Stimulated activated CD8-positive, alpha-beta memory T cell treated with anti-CD3 and anti-CD28 coated beads, Interleukin-15, amount 100 ng/mL, for 4 hours (primary cell): ENCODE results near the gene RCSD1.
"Not testable (repeated sequence)": the region's sequence is repeated elsewhere in the genome, so short reads cannot be mapped to it uniquely, and the experiment has no call there.

Experiments used
- DNase-seq, 2 donors: peaks; one replicate each; pipeline ENCODE4 v3.0.0-alpha.2; 2020; ENCODE audit warnings: low read depth in 2 of 2

The RCSD1 gene, protein sequence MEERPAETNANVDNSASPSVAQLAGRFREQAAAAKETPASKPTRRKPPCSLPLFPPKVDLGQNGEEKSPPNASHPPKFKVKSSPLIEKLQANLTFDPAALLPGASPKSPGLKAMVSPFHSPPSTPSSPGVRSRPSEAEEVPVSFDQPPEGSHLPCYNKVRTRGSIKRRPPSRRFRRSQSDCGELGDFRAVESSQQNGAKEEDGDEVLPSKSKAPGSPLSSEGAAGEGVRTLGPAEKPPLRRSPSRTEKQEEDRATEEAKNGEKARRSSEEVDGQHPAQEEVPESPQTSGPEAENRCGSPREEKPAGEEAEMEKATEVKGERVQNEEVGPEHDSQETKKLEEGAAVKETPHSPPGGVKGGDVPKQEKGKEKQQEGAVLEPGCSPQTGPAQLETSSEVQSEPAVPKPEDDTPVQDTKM

DNA sequence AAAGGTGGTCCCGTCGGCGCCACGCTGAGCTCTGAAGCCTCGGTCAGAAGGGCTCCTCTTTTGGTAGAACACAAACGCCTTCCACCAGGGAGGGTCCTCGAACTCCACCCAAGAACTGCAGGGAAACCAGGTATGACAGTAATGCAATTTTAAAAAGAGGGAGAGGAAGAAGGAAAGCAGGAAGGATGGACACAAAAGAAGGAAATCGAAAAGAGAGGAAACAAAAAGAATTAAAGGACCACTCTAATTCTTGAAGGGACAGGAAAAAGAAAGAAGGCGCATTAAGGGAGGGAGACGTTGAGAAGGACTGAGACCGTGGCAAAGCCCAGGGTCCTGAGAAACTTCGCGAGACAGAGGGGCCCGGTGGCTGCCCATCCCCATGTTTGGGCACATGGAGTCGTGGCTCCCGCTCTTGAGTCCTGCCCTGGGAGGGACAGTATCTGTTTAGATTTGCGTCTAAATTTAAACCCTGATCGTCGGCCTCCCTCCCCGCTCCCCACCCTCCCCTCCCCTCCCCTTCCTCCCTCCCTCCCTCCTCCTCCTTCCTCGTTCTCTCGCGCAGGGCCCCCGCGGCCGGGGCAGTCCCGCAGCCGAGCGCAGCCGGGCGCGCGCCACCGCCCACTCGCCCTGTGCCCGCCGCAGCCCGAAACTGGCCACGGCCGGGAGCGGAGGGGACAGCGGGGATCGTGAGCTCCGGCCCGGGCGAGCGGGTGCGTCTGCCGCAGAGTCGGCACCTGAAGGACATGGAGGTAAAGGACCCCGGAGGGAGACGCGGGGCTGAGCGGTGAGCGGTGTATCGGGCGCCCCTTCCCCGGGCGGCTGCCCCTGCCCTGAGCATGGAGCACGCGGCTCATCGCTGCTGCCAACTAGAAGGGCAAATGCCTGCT, at the start of gene RCSD1:
Gene RCSD1 (plus strand): TSS at position 552 of the 887 bp plus-strand sequence. CDS start 192 bp downstream, at position 744.
- DNase-seq: peak in 1 of 2 donors; percentile 43

DNA sequence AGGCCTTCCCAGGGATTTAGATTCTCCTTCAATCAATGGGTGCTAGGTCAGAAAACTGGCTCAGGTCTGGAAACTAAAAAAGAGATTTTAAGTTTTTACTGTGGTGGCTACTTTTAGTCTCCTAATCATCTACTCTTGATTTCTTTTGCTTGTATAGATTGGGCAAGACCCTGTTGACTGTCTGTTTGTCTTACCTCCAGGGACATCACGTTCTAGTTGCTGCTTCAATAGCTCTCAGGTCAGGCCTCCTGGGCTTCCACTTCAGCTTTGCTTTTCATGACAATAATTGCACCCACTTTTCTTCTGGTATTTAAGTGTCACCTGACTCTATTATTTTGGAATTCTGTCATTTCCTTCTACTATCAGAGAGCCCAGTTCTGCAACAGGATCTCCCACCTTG, 48.0 kb upstream of the RCSD1 start:
- DNase-seq: no peak

DNA sequence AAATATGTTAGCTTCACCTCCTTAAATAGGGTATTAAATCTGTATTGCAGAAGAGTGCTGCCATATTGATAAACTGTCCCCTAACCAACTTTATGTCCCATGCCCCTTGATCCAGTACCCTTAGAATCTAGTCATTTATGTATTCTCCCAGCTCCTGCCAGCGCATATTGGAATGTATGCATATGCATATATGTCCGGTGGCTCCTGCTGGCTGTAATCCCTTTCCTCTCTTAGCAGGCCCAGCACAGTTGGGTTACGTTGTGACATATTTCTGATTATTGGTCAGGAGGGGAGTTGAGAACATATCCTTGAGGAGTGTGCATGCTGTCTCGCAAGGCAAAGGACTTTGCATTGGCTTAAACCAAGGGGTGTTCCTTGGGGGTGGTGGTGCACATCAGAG, 47.3 kb upstream of the RCSD1 start:
- no peak for DNase-seq

DNA sequence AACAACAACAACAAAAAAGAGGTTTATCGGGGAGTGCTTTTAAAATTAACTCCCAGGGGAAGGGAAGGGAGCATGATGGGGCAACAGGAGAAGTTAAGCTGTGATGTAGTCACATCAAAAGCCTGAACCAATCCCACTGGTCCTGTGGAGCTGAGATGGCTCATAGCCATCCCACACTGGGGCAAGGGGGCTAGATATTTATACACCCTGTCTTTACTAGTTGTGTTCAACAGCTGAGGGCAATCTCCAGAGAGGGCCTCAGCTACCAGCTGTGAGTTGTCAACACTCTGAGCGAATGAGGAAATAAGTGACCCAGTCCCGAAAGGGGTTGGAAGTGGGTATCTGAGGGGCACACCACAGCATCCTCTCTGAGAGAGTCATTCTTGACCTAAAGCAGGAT, 45.5 kb upstream of the RCSD1 start:
- no peak for DNase-seq

DNA sequence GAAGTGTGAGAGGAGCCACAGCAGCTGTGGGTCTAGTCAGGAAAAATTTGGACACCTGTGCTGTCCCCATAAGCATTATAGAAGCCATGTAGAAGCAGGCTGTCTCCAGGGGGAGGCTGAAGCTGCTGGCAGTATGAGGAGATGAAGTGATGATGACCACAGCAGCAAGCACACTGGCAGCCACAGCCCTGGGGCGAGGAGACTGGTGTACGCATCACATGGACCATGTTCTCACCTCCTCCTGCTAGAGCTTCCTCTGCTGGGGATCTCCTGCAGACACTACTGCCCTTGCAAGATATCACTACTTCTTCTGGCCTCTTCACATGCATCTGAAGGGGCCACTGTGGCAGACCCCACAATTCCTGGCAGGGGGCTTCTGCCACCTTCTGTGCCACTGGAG, 42.7 kb upstream of the RCSD1 start:
- DNase-seq: no peak

DNA sequence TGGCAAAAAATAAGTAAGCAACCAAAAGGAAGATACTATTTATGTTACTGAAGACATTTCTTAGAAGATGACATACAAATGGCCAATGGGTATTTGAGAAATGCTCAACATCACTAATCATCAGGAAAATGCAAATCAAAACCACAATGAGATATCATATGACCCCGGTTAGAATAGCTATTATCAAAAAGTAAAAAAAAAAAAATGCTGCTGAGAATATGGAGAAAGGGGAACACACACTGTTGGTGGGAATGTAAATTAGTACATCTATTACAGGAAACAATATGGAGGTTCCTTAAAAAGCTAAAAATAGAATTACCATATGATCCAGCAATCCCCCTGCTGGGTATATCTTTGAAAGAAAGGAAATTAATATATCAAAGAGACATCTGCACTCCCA, 42.2 kb upstream of the RCSD1 start:
- DNase-seq: no peak

DNA sequence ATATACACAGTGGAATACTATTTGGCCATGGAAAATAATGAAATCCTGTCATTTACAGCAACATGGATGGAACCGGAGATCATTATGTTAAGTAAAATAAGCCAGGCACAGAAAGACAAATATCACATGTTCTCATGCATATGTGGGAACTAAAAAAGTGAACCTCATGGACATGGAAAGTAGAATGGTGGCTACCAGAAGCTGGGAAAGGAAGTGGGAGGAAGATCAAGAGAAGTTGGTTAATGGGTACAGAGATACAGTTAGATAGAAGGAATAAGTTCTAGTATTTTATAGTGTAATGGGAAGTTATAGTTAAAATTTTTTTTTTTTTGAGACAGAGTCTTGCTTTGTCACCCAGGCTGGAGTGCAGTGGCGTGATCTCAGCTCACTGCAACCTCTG, 41.7 kb upstream of the RCSD1 start:
- no peak for DNase-seq

DNA sequence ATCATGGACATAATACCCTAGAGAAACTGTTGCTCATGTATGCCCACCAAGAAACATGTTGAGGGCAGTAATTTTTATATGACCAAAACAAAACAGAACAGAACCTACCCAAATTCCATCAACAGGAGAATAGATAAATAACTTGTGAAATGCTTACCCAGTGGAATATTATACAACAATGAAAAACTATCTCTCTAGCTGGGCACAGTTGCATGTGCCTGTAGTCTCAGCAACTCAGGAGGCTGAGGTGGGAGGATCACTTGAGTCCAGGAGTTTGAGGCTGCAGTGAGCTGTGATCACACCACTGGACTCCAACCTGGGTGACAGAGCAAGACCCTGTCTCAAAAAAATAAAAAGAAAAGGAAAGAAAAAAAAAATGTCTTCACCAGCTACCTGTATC, 37.6 kb upstream of the RCSD1 start:
- DNase-seq: no peak

DNA sequence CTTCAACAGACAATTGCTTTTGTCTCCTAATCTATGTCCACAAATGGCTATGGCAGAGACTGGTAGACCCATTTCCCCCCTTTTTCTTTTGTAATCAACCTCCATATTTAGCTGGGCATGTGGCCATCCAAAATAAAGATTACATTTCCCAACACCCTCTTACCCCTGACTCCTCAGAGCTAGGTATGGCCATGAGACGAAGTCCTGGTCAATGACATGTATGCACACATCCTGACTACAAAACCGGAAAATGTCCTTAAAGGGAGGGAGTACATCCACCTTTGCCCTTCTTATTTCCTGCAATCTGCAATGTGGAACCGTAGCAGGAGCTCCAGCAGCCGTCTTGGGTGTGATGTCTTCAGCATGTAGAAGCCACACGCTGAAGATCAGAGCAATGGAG, 36.2 kb upstream of the RCSD1 start:
- no peak for DNase-seq

DNA sequence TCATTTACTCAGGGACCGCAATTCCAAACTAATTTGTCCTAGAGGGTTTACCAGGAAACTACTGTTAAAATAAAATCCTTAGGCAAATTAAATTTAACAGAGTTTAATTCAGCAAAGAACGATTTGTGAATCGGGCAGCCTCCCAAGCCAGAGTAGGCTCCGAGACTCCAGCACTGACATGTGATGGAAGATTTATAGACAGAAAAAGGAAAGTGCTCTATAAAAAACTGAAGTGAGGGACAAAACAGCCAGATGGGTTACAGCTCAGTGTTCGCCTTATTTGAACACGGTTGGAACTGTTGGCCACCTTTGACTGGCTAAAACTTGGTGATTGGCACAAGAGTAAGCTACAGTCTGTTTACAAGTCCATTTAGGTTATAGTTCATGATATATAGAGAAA, 35.2 kb upstream of the RCSD1 start:
- DNase-seq: no peak

DNA sequence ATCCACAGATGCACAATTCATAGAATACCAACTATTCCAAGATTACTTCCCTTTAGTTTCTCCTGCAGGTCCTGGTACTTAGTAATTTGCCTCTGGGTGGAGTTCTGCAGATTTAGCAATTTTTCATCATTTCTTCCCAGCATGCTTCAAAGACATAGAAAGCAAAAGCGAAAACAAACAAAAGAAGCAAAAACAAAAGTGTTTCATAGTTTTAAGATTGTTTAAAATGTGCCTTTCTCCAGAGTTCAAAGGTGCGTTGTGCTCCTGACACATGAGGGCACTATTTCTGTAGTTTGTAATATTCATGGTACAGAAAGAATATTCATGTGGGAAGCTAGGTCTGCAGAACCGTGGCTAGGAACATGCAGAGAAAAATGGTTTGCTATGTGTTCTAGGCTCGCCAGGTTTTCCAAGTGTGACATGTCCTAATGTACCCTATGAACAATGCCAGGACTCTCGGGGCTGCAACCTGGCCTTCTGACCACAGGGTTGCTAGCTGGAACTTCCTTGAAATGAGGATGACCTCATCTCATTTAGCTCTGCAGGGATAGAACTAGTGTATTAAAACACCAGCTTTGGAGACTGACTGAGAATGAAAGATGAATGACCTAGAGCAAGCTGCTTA, 30.0 kb upstream of the RCSD1 start:
- DNase-seq: no peak

DNA sequence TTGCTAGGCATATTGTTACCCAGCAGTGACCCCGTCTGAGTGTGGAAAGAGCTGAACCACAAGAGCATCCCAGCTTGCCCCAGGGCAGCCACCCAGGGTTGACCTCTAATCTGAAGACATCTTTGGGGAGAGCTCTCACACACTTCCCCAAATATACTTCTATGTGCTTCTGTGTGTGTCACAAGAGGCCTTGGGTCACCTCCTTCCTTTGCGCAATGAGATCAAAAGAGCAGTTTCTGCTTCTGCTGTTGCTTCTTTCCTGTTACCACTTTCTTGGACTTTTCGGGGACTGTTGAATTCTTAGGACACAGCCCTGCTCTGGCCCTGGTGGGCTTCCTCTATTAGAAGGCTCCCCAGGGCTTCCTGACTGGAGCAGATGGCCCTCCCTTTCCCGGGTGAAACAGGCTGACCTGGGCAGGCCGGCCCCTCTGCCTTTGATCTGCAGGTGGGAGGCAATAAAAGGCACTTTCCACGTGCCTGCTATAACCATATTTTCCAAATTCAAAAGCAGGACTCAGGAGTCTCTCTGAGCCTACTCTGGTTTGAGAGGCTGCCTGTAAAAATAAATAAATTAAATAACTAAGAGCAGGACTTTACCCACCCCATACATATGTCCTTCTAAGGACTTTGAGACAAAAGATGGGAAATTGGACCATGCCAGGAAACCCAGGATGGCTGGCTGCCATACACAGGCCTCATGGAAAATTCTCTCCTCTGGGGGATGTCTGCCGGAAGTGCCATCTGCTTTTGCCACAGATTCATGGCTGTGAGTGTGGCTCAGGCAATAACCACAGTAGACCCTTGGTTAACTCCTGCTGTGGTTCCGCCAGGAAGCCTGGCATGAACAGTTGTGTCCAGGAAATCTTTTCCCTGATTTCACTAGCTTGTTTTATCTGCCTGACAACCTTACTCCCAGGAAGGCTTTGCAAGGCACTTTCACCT, 28.3 kb upstream of the RCSD1 start:
- no peak for DNase-seq

DNA sequence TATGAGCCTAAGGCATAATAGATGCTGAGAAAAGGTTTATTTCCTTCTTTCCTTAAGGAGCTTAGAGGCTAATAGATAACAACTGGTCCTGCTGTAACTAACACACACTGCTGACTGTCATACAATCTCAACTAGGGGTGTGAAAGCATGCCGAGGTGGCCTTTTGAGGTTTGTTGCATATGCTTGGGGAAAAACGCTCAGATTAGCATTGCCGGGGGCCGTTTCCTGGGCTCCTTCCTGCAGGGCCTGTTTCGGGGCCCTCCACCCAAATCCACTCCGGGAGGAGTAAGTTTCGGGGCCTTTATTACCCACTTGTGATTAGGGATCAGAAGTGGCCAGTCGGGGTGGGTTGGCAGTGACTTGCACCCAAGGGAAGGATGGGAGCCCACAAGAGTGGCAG, 27.2 kb upstream of the RCSD1 start:
- no peak for DNase-seq

DNA sequence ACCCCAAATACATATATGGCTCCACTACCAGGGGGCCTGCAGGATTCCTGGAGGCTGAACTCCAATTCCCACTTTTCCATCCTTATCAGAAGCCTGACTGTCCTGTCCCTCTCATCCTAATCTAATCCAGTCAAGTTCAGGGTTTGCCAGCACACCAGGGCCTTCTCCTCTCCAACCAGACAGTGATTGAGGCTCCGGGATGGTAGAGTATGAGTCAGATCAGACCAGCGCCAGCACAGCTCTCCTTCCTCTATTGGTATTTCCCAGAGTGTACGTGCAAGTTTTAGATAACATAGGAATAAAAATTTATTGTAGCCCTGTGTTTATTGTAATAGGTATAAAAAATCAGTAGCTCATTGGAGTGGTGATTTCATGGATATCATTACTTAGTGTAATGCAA, 24.5 kb upstream of the RCSD1 start:
- DNase-seq: no peak

DNA sequence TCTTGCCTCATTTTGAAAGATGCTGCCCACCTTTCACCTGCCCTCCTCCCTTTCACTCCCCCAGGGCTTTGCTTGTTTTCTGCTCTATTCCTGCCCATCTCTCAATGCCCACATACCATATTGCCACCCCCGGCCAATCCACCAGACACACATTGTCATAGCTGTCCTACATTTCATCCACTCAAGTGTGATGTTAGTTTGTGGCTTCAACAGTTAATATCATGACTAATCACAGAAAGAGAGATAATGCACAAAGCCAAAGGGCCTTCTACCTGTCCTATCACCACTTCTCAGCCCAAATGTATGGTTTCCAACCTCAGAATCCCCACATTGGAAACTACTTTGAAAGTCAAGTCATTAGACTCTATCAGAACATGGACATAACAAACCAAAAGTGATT, 18.0 kb upstream of the RCSD1 start:
- DNase-seq: no peak

DNA sequence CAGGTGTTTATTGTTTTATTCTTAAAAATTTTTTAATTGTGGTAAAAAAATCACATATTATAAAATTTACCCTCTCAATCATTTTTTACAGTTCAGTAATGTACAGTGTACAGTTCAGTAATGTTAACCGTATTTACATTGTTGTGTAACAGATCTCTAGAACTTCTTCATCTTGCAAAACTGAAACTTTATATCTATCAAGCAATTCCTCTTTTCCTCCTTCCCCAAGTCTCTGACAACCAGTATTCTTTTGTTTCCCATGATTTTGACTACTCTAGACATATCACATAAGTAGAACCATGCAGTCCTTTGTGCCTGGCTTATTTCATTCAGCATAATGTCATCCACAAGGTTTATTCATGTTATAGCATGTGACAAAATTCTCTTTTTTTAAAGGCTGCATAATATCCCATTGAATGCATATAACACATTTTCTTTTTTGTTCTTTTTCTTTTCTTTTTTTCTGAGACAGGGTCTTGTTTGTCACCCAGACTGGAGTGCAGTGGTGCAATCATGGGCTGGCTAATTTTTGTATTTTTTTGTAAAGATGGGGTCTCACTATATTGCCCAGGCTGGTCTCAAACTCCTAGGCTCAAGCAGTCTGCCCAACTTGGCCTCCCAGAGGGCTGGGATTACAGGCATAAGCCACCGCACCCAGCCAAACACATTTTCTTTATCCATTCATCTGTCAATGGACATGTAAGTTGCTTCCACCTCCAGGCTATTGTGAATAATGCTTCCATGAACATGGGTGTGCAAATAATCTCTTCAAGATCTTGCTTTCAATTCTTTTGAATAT, 17.2 kb upstream of the RCSD1 start:
- DNase-seq: no peak

DNA sequence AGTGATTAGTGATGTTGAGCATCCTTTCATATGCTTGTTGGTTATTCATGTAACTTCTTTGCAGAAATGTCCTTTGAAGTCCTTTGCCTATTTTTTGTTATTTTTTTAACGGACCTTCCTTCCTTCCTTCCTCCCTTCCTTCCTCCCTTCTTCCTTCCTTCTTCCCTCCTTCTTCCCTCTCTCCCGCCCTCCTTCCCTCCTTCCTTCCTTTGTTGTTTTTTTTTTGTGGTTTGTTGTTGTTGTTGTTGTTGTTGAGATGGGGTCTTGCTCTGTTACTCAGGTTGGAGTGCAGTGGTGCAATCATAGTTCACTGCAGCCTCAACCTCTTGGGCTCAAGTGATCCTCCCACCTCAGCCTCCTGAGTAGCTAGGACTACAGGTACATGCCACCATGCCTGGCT, 16.0 kb upstream of the RCSD1 start:
- not testable (repeated sequence) for DNase-seq

DNA sequence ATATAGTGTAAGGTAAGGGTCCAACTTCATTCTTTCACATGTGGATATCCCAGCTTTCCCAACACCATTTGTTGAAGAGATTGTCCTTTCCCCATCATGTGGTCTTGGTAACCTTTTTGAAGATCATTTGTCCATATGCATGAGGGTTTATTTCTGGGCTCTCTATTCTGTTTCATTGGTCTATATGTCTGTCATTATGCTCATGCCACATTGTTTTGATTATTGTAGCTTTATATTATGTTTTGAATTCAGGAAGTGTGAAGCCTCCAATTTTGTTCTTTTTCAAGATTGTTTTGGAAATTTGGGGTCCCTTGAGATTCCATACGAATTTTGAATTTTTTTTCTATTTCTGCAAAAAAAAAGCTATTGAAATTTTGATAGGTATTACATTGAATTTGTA, 15.2 kb upstream of the RCSD1 start:
- no peak for DNase-seq

DNA sequence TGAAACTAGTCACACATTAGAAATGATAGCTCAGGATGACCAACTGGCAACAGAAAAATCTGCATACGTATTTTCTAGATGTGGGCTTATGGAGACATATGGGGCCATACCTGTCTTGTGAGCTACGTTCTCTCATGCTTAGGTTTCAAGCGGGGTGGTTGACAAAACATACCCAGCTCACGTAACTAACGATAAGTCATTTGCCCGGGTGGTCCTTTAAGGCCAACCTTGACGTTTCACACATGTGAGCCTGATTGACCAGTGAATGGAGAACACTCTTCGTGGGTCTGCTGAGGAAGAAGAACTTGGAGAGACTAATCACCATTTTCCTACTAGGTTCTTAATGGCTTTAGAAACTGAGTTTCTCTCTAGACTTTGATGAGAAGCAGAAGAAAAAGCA, 13.5 kb upstream of the RCSD1 start:
- no peak for DNase-seq
